Natural killer cell (primary cell): Measurements from ENCODE around the gene CHRNE. TPM values are rescaled to one million over a fixed set of nuclear protein-coding genes. Genes with fewer than 3 reads are reported as not detected.
A peak's percentile ranks its signal among the peaks of the same experiment; 100 is the strongest.

Experiments
- ATAC-seq, 3 donors: fragments of 150-1000 bp in 2 of 3; fragments of 200-7000 bp in 1 of 3; cut with Tn5 transposase; 1 replicate in 1 of 3; 2 replicates in 2 of 3; pipeline ENCODE4 v1.10.0; 2021; ENCODE audit warnings: mild to moderate bottlenecking in 2 of 3, moderate library complexity in 2 of 3
- DNase-seq, 2 donors: peaks; one replicate each; pipeline versions ENCODE4 v3.0.0 to v3.0.0-alpha.2; 2013 to 2021; ENCODE audit warnings: mixed read lengths in 1 of 2
- H3K27ac ChIP-seq: one replicate; pipeline ENCODE4 v1.5.1; 2013; ENCODE audit warnings: mild to moderate bottlenecking, low read length
- H3K27me3 ChIP-seq: one replicate; pipeline ENCODE4 v1.6.1; 2013; ENCODE audit warnings: low read length; ENCODE audit not compliant: control insufficient read depth, insufficient read depth
- H3K36me3 ChIP-seq: one replicate; pipeline ENCODE4 v1.6.1; 2013; ENCODE audit warnings: low read length; ENCODE audit not compliant: control insufficient read depth, insufficient read depth
- H3K4me1 ChIP-seq: one replicate; pipeline ENCODE4 v1.6.1; 2013; ENCODE audit warnings: low read length; ENCODE audit not compliant: control insufficient read depth, insufficient read depth
- H3K4me3 ChIP-seq: one replicate; pipeline ENCODE4 v1.5.1; 2013; ENCODE audit warnings: low read length
- H3K9me3 ChIP-seq: one replicate; pipeline ENCODE4 v1.6.1; 2013; ENCODE audit warnings: low read length; ENCODE audit not compliant: control insufficient read depth, insufficient read depth
- H3K27ac Mint-ChIP-seq, 2 donors: one replicate each; pipeline ENCODE4 v1.8.0; 2022; ENCODE audit warnings: mild to moderate bottlenecking in 2 of 2, mixed read lengths in 2 of 2, moderate library complexity in 1 of 2
- H3K27me3 Mint-ChIP-seq, 2 donors: one replicate each; pipeline ENCODE4 v1.8.0; 2022; ENCODE audit warnings: low read depth in 2 of 2, mixed read lengths in 2 of 2
- H3K36me3 Mint-ChIP-seq: one replicate; pipeline ENCODE4 v1.8.0; 2022; ENCODE audit warnings: mixed read lengths
- H3K4me1 Mint-ChIP-seq, 2 donors: one replicate each; pipeline ENCODE4 v1.8.0; 2022; ENCODE audit warnings: mixed read lengths in 2 of 2
- H3K4me3 Mint-ChIP-seq: one replicate; pipeline ENCODE4 v1.8.0; 2022; ENCODE audit warnings: mild to moderate bottlenecking, moderate library complexity, mixed read lengths
- H3K9me3 Mint-ChIP-seq, 2 donors: one replicate each; pipeline ENCODE4 v1.8.0; 2022; ENCODE audit warnings: mixed read lengths in 2 of 2
- WGBS: methylation state at CpG from one replicate; pipeline ENCODE4 v1.1.7; 2013; ENCODE audit warnings: missing lambda C conversion rate; ENCODE audit not compliant: insufficient coverage; 5-methylcytosine and 5-hydroxymethylcytosine counted together
- intact Hi-C: fragments of 100-400 bp; cut with micrococcal nuclease; formaldehyde crosslinking; loops from one replicate; pipeline ENCODE4 v1.14.2; 2022
- total RNA-seq, 4 donors: library from RNA; stranded (reverse); fragments of 120-200 nt in 1 of 4; gene quantifications; one replicate each; pipeline versions ENCODE4 v1.2.3 to v1.2.4, GENCODE V29; 2013 to 2022
- TF ChIP-seq, protein P1 (sequence below): fragments of 200-600 bp; IDR thresholded peaks from one replicate; pipeline ENCODE4 v1.8.0; 2022; ENCODE audit warnings: antibody characterized with exemption

Gene CHRNE
- total RNA-seq, 3 donors from 2014 or later (not counting 1 experiment from before 2014, with no cell fraction given): 11.8 to 17.9 (median 11.8) TPM

DNA sequence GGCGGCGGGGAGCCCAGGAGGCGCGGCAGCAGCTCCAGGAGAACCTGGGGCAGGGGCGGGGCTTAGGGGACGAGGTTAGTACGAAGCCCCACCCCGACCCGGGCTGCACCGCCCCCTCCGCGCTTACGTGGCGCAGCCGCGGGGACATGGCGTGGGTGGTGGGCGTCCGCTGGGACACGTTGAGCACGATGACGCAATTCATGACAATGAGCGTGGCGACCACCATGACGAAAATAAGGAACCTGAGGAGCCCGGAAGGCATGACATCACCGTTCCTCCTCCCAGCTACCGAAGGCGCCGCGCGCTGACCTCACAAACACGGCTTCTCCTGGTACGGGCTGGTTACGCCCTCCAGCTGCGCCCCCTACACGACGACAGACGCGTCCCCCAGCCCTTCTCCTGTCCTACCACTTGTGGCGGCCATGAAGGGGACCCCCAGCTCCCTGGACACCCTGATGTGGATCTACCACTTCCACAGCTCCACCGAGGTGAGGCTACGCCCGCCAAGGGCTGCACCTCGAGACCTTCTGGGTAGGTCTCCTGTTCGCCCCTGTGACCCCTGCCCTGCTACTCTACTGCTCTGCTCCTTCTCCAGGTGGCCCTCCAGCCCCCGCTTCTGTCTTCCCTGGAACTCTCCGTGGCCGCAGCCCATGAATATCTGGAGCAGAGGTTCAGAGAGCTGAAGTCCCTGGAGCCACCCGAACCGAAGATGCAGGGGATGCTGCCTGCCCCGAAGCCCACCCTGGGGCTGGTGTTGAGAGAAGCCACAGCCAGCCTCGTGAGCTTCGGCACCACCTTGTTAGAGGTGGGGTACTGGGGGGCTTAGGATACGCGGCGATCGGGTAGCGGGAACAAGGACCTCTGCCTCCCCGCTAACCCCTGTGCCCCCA is 3.3 kb downstream of the CHRNE start, which contains the start of gene C17orf107:
TSS of gene C17orf107 (plus strand) at position 196 of the 890 bp plus-strand sequence. CDS start at position 423, 227 bp downstream.
- no peaks in the 10 kb centered on the region for H3K9me3 Mint-ChIP-seq
- DNase-seq: peak; percentile 97

DNA sequence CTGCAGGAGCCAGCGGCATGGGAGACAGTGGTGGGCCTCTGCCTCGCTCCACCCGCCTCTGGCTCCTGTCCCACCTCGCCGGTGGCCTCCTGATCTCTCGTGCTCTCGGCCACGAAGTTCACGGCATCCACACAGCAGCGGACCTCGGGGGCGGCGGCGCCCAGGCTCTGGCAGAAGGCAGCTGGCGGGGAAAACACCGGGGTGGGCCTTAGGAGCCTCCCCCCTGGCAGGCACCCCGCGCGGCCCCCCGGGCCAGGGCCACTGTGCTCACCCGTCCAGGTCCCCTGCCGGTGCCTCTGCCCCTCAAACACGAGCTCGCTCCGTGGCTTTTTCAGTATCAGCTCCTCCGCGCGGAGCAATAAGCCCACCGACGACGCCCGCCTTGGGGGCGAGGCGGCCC is 4.0 kb downstream of the CHRNE start:
- Histone ChIP-seq H3K27ac (no peak overlapping the region), H3K4me1 (peaks cover 58% of the 10 kb centered on the region), H3K9me3 (no peaks in the 10 kb centered on the region), H3K27me3 (peaks cover 10% of the 10 kb centered on the region), H3K36me3 (peaks cover 28% of the 10 kb centered on the region), H3K4me3 (peak overlapping the region; percentile 74)
- TF ChIP-seq, protein P1, sequence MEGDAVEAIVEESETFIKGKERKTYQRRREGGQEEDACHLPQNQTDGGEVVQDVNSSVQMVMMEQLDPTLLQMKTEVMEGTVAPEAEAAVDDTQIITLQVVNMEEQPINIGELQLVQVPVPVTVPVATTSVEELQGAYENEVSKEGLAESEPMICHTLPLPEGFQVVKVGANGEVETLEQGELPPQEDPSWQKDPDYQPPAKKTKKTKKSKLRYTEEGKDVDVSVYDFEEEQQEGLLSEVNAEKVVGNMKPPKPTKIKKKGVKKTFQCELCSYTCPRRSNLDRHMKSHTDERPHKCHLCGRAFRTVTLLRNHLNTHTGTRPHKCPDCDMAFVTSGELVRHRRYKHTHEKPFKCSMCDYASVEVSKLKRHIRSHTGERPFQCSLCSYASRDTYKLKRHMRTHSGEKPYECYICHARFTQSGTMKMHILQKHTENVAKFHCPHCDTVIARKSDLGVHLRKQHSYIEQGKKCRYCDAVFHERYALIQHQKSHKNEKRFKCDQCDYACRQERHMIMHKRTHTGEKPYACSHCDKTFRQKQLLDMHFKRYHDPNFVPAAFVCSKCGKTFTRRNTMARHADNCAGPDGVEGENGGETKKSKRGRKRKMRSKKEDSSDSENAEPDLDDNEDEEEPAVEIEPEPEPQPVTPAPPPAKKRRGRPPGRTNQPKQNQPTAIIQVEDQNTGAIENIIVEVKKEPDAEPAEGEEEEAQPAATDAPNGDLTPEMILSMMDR: no peak
- DNase-seq (no peak), ATAC-seq (peak in 1 of 3 donors; percentile 0)
- WGBS: 24% methylated on average over 34 of the region's 34 CpGs
- H3K4me3 Mint-ChIP-seq: peak overlapping the region; percentile 67
- H3K9me3 Mint-ChIP-seq: no peaks in the 10 kb centered on the region
- H3K27me3 Mint-ChIP-seq: no peaks in the 10 kb centered on the region
- H3K36me3 Mint-ChIP-seq: no peaks in the 10 kb centered on the region
- peaks cover 37 to 42% of the 10 kb centered on the region in 2 donors for H3K4me1 Mint-ChIP-seq
- intact Hi-C loops: loop anchor here (1.0 kb wide), 1 partner anchor 10 kb away; no protein-coding TSS in a partner anchor
- H3K27ac Mint-ChIP-seq: peak overlapping the region; percentile 93 to 94

More for the DNA sequence above, 3.3 kb downstream of the CHRNE start, which contains the start of gene C17orf107:
- Mint-ChIP-seq H3K36me3 (no peaks in the 10 kb centered on the region), H3K4me1 (peaks cover 37 to 42% of the 10 kb centered on the region in 2 donors), H3K4me3 (peak within 1 kb of the TSS; percentile 91), H3K27ac (peak within 1 kb of the TSS; percentile 93 to 94), H3K27me3 (no peaks in the 10 kb centered on the region)
- peaks cover 10% of the 10 kb centered on the region for H3K27me3 ChIP-seq
- WGBS: 10% methylated on average over 60 of the region's 60 CpGs
- H3K27ac ChIP-seq: peak within 1 kb of the TSS; percentile 88
- peak within 1 kb of the TSS; percentile 74 for H3K4me3 ChIP-seq
- TF ChIP-seq, protein P1: no peak
- no peaks in the 10 kb centered on the region for H3K9me3 ChIP-seq
- H3K4me1 ChIP-seq: peaks cover 58% of the 10 kb centered on the region
- ATAC-seq: peak; percentile 70 to 89 (median 75)
- H3K36me3 ChIP-seq: peaks cover 22% of the 10 kb centered on the region
- intact Hi-C loops: loop anchor here (1.0 to 5.0 kb wide), 3 partner anchors 10 to 102 kb away; partner anchors contain the start of gene PSMB6

DNA sequence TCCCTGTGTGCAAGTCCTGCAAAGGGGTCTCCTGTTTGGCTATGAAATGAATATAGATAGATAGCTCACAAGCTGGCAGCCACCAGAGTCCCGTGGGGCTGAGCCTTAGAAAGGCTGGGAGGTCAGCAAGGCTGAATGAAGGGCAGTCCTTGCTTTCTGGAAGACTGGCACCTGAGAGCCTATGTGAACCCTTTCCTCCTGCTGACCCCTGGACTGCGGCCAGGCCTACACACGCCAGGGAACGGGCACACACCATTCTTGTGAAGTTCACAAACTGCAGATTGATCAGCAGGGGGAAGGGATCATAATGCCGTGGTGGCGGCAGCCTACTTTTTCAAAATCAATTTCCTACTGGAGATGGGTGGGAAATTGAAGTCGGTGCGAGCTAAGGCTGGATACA is 4.5 kb downstream of the CHRNE start:
- peaks cover 52% of the 10 kb centered on the region for H3K4me1 ChIP-seq
- intact Hi-C loops: no loop called here
- no peak overlapping the region for H3K27ac ChIP-seq
- no peaks in the 10 kb centered on the region for H3K36me3 Mint-ChIP-seq
- DNase-seq (no peak), ATAC-seq (no peak)
- H3K27ac Mint-ChIP-seq: peak overlapping the region; percentile 45 to 69
- H3K4me1 Mint-ChIP-seq: peaks cover 32 to 37% of the 10 kb centered on the region in 2 donors
- no peaks in the 10 kb centered on the region for H3K27me3 Mint-ChIP-seq
- H3K36me3 ChIP-seq: peaks cover 33% of the 10 kb centered on the region
- H3K27me3 ChIP-seq: peaks cover 10% of the 10 kb centered on the region
- peak overlapping the region; percentile 67 for H3K4me3 Mint-ChIP-seq
- TF ChIP-seq, protein P1: no peak
- H3K4me3 ChIP-seq: no peak overlapping the region
- 97% methylated on average over 8 of the region's 8 CpGs for WGBS
- H3K9me3 ChIP-seq: no peaks in the 10 kb centered on the region
- no peaks in the 10 kb centered on the region for H3K9me3 Mint-ChIP-seq
